Progenitor cell of endocrine pancreas (in vitro differentiated cells): ENCODE data around the gene ERBB2. TPM values are rescaled to one million over a fixed set of nuclear protein-coding genes. Genes with fewer than 3 reads are reported as not detected.
"Not testable (repeated sequence)": the region's sequence is repeated elsewhere in the genome, so short reads cannot be mapped to it uniquely, and the experiment has no call there.

ENCODE experiments used
- DNase-seq: peaks from one replicate; pipeline ENCODE4 v3.0.0; 2021; ENCODE audit warnings: low spot score; ENCODE audit not compliant: unreplicated experiment
- H3K27ac Mint-ChIP-seq: 2 replicates; pipeline ENCODE4 v1.8.0; 2021; ENCODE audit warnings: mild to moderate bottlenecking, moderate library complexity, mixed read lengths
- H3K27me3 Mint-ChIP-seq: 2 replicates; pipeline ENCODE4 v1.8.0; 2021; ENCODE audit warnings: mixed read lengths
- H3K36me3 Mint-ChIP-seq: 2 replicates; pipeline ENCODE4 v1.8.0; 2022; ENCODE audit warnings: mixed read lengths; ENCODE audit not compliant: insufficient read depth
- H3K4me1 Mint-ChIP-seq: 2 replicates; pipeline ENCODE4 v1.8.0; 2021; ENCODE audit warnings: low read depth, mixed read lengths
- H3K4me3 Mint-ChIP-seq: 2 replicates; pipeline ENCODE4 v1.8.0; 2021; ENCODE audit warnings: low read depth, mild to moderate bottlenecking, moderate library complexity, mixed read lengths
- H3K9me3 Mint-ChIP-seq: 2 replicates; pipeline ENCODE4 v1.8.0; 2021; ENCODE audit warnings: low read depth, mixed read lengths
- total RNA-seq: library from RNA; stranded (reverse); gene quantifications from 2 replicates; pipeline ENCODE4 v1.2.1, GENCODE V29; 2021
- TF ChIP-seq, protein P1 (sequence below): fragments of 200-600 bp; sonication (generic); IDR thresholded peaks from one replicate; pipeline ENCODE4 v1.5.0; 2021; ENCODE audit warnings: antibody characterized with exemption, mild to moderate bottlenecking; ENCODE audit not compliant: unreplicated experiment

The ERBB2 gene
- total RNA-seq, 1 donor from 2014 or later, result 152 TPM

DNA sequence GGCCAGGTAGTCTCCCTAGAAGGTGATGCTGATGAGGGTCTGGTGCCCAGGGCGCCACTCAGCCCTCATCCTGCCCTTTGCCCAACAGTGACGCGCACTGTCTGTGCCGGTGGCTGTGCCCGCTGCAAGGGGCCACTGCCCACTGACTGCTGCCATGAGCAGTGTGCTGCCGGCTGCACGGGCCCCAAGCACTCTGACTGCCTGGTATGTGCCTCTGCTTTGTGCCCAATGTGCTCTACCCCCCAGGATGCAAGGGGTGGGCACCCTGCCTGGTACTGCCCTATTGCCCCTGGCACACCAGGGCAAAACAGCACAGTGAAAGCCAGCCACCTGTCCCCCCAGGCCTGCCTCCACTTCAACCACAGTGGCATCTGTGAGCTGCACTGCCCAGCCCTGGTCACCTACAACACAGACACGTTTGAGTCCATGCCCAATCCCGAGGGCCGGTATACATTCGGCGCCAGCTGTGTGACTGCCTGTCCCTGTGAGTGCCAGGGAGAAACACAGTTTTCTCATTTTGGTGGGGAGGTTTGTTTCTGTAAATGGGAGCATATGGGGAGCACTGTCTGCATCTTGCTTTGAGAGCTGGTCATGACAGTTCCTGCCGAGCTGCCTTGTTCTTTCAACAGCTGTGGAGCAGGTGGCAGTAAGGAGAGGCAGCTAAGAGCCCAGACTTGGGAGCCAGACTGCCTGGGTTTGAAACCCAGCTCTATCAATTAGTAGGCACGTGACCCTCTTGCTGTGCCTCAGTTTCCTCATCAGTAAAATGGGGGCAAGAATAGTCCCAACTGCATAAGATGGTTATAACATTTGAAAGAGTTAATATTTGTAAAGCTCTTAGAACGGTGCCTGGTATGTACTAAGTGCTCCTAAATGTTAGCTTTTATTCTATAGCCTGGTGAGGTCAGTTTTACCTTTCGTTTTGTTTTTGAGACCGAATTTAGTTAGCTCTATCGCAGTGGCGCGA is 10.4 kb downstream of the ERBB2 start:
- peaks cover 11% of the 10 kb centered on the region for H3K36me3 Mint-ChIP-seq

DNA sequence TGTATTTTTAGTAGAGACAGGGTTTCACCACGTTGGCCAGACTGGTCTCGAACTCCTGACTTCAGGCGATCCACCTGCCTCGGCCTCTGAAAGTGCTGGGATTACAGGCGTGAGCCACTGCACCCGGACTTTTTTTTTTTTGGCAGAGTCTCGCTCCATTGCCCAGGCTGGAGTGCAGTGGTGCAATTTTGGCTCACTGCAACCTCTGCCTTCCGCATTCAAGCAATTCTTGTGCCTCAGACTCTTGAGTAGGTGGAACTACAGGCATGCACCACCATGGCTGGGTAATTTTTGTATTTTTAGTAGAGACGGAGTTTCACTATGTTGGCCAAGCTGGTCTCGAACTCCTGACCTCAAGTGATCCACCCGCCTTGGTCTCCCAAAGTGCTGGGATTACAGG is 11.2 kb downstream of the ERBB2 start:
- not testable (repeated sequence) for H3K27me3 Mint-ChIP-seq, H3K9me3 Mint-ChIP-seq, DNase-seq, H3K4me3 Mint-ChIP-seq, H3K27ac Mint-ChIP-seq, H3K4me1 Mint-ChIP-seq
- H3K36me3 Mint-ChIP-seq, result peaks cover 11% of the 10 kb centered on the region

More for the DNA sequence above, 10.4 kb downstream of the ERBB2 start:
- TF ChIP-seq, protein P1, sequence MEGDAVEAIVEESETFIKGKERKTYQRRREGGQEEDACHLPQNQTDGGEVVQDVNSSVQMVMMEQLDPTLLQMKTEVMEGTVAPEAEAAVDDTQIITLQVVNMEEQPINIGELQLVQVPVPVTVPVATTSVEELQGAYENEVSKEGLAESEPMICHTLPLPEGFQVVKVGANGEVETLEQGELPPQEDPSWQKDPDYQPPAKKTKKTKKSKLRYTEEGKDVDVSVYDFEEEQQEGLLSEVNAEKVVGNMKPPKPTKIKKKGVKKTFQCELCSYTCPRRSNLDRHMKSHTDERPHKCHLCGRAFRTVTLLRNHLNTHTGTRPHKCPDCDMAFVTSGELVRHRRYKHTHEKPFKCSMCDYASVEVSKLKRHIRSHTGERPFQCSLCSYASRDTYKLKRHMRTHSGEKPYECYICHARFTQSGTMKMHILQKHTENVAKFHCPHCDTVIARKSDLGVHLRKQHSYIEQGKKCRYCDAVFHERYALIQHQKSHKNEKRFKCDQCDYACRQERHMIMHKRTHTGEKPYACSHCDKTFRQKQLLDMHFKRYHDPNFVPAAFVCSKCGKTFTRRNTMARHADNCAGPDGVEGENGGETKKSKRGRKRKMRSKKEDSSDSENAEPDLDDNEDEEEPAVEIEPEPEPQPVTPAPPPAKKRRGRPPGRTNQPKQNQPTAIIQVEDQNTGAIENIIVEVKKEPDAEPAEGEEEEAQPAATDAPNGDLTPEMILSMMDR, result no peak
- H3K4me1 Mint-ChIP-seq, result peaks cover 4% of the 10 kb centered on the region
- no peaks in the 10 kb centered on the region for H3K27me3 Mint-ChIP-seq
- no peaks in the 10 kb centered on the region for H3K9me3 Mint-ChIP-seq
- no peak overlapping the region for H3K4me3 Mint-ChIP-seq
- no peak overlapping the region for H3K27ac Mint-ChIP-seq
- no peak for DNase-seq

DNA sequence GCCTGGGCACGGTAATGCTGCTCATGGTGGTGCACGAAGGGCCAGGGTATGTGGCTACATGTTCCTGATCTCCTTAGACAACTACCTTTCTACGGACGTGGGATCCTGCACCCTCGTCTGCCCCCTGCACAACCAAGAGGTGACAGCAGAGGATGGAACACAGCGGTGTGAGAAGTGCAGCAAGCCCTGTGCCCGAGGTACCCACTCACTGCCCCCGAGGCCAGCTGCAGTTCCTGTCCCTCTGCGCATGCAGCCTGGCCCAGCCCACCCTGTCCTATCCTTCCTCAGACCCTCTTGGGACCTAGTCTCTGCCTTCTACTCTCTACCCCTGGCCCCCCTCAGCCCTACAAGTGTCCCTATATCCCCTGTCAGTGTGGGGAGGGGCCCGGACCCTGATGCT is 12.0 kb downstream of the ERBB2 start:
- Mint-ChIP-seq H3K27me3 (no peaks in the 10 kb centered on the region), H3K4me3 (no peak overlapping the region), H3K36me3 (peaks cover 12% of the 10 kb centered on the region), H3K9me3 (no peaks in the 10 kb centered on the region), H3K27ac (no peak overlapping the region), H3K4me1 (no peaks in the 10 kb centered on the region)
- DNase-seq, result no peak
- TF ChIP-seq, protein P1, result no peak

DNA sequence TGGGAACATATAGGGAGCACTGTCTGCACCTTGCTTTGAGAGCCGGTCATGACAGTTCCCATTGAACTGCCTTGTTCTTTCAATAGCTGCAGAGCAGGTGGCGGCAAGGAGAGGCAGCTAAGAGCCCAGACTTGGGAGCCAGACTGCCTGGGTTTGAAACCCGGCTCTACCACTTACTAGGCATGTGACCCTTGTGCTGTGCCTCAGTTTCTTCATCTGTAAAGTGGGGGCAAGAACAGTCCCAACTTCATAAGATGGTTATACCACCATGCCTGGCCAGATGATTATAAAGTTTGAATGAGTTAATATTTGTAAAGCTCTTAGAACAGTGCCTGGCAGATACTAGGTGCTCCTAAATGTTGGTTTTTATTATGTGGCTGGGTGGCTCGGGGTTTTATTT is 14.4 kb downstream of the ERBB2 start:
- H3K4me3 Mint-ChIP-seq, result no peak overlapping the region
- DNase-seq, result no peak
- H3K9me3 Mint-ChIP-seq, result no peaks in the 10 kb centered on the region
- TF ChIP-seq, protein P1, result no peak
- no peak overlapping the region for H3K27ac Mint-ChIP-seq
- H3K4me1 Mint-ChIP-seq, result no peaks in the 10 kb centered on the region
- no peaks in the 10 kb centered on the region for H3K27me3 Mint-ChIP-seq
- peaks cover 13% of the 10 kb centered on the region for H3K36me3 Mint-ChIP-seq

DNA sequence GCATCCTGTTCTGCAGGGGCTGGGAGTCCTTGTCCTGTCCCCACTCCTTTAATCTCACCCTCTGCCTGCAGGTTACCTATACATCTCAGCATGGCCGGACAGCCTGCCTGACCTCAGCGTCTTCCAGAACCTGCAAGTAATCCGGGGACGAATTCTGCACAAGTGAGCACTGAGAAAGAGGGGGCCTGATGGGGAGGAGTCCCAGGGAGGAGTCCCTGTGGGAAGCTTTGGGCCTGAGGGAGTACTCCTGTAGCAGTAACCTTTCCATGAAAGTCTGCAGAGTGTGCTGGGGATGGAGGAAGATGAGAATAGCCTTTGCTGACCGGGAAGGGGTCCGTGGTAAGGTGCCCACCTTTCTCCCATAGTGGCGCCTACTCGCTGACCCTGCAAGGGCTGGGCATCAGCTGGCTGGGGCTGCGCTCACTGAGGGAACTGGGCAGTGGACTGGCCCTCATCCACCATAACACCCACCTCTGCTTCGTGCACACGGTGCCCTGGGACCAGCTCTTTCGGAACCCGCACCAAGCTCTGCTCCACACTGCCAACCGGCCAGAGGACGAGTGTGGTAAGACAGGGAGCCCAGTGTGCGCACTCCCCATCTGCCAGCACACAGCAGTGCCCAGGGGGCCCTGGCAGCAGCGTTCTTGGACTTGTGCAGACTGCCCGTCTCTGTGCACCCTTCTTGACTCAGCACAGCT is 15.7 kb downstream of the ERBB2 start:
- TF ChIP-seq, protein P1, result no peak
- Mint-ChIP-seq H3K27me3 (no peaks in the 10 kb centered on the region), H3K4me3 (no peak overlapping the region), H3K27ac (no peak overlapping the region), H3K9me3 (no peaks in the 10 kb centered on the region), H3K4me1 (no peaks in the 10 kb centered on the region), H3K36me3 (peaks cover 9% of the 10 kb centered on the region)
- DNase-seq, result no peak
